Subcutaneous adipose tissue (tissue), 4 donors: Measurements from ENCODE around the gene CDNF. TPM values are rescaled to one million over a fixed set of nuclear protein-coding genes. Genes with fewer than 3 reads are reported as not detected.

Experiments
- CTCF ChIP-seq: fragments of 450-650 bp; IDR thresholded peaks from one replicate; pipeline ENCODE4 v1.5.1; 2016; ENCODE audit warnings: low read depth, mild to moderate bottlenecking, control low read depth, antibody characterized with exemption, moderate library complexity
- total RNA-seq, 4 donors: library from RNA; depleted of rRNA; stranded (reverse); fragments of >200 nt; gene quantifications; one replicate each; pipeline ENCODE4 v1.1.0, GENCODE V29; 2016

The CDNF gene
- total RNA-seq, 4 donors from 2014 or later: 2.0 to 6.8 (median 2.7) TPM

GRCh38 chr10:14876764-14877163 lies 38.9 kb upstream of the CDNF start:
- TF ChIP-seq CTCF: no peak

GRCh38 chr10:14875941-14876340 lies 38.1 kb upstream of the CDNF start:
- TF ChIP-seq CTCF: no peak

DNA sequence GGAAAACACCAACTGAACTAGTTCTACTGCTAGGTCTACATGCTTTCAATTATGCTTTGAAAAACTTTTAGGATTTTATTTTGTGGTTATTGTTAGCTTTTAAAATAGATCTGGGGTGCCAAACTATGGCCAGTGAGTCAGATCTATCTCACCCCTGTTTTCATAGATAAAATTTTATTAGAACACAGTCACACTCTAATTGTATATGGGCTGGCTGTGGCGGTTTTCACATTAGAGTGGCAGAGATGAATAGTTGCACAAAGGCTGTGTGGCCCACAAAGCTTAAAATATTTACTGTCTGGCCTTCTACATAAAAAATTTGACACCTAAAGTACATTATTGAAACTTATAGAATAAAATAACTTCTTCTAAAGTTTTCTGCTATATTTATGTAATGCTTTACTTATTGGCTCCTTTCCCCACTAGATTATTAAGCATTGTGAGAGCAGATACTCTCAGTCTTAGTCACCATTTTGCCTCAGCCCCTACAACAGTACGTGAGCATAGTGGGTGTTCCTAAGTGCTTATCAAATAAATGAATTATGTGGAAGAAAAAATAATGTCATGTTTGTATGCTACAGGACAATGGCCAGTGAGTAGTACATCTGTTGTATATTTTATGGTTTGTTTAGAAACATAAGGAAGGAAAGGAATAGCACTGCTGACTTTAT lies 35.4 kb upstream of the CDNF start:
- no peak for TF ChIP-seq CTCF

DNA sequence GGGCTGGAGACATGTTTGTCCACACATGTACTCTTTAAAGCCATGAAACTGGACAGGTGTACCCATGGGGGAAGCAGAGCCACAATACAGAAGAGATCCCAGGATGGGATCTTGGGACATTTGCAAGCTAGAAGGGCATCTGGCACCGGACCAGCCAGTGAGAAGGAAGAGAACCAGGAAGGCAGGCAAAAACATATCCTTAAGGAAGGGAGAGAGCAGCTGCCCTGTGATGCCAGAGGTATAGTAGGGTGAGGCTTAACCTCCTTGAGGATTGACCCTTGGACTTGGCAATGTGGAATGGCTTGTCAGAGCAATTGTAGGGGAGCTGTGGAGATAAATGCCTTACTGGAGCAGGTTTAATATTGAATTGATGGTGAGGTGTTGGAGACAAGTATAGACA lies 23.0 kb upstream of the CDNF start:
- no peak for TF ChIP-seq CTCF

DNA sequence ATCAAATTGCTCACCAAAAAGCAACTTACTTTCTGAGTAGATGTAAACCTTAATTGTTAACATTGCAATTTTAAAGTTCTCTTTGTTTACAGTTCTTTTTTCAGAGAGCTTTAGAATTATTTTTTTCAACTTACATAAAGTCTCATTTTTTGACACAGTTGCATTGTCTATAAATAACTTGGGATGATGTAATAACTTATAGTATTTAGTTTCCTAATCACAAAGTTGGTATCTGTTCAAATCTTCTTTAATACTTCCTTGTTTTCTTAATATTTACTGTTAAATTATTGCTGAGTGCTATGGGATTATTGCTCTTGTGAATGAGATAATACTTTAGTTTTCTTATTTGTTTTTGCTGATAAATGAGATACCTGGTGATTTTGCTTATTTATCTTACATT lies 21.9 kb upstream of the CDNF start:
- TF ChIP-seq CTCF: no peak

- TF ChIP-seq CTCF: no peak
These were observed 21.2 kb upstream of the CDNF start for GRCh38 chr10:14859043-14859442.

DNA sequence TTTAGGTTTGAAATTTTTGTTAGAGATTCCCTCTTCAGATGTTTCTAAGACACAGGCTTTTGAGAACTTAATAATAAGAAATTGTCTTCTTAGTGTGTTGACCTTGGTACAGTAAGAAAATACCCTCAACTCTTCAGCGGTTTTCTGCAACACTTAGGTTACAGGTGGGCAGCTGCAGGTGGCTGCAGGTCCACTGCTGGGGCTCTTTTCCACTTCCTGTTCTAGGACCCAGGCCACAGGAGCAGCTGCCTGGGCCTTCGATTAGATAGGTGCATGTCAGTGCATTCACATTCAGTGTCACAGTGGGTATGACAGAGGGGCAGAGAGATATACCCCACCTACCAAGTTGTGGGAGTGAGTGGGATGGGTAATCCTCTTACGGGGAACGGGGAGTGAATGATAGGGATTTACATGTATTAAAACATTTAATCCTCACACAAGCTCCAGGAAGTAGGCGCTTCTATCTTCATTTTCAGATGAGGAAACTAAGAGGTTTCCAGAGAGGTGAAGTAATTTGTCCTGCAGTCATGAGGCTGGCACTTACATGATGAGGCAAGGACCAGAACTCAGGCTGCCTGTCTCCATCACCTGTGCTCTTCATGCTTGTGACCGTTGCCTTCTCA lies 20.6 kb upstream of the CDNF start:
- no peak for TF ChIP-seq CTCF
